Dermis microvascular lymphatic vessel endothelial cell (primary cell): ENCODE data around the gene TP63. TPM values are rescaled to one million over a fixed set of nuclear protein-coding genes. Genes with fewer than 3 reads are reported as not detected.

Source experiments
- DNase-seq, 2 donors: peaks; one replicate each; pipeline versions ENCODE4 v3.0.0 to v3.0.0-alpha.2; 2010; ENCODE audit warnings: low read depth in 2 of 2
- total RNA-seq: library from RNA; depleted of rRNA; stranded (reverse); fragments of >200 nt; gene quantifications from 2 replicates; pipeline ENCODE4 v1.2.1, GENCODE V29; 2014

TP63 gene
- total RNA-seq, 1 donor from 2014 or later: under 0.01 TPM

- DNase-seq: no peak
Observed at GRCh38 chr3:189683546-189684255, 52.5 kb downstream of the TP63 start.

GRCh38 chr3:189684317-189684716 lies 53.1 kb downstream of the TP63 start:
- no peak for DNase-seq

GRCh38 chr3:189685291-189685690 lies 54.1 kb downstream of the TP63 start:
- peak in 1 of 2 donors; percentile 45 for DNase-seq

DNA sequence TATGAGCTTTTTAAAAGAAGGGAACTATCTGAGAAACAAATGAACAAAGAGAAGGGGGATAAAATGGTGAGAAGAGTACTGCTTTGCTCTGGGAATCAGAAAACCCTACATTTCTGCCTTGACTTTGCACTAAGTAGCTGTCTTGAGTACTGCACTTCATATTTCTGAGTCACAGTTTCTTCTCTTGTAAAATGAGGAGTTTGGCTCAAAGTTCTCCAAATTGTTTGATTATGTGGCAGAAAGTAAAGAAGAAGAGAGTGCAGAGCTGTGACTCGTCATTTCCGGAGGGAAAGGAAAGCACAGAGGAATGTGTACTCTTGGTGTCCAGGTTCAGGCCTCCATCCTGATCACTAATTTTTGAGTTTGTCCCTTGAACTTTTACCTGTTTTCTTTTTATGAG lies 54.7 kb downstream of the TP63 start:
- peak in 1 of 2 donors; percentile 51 for DNase-seq

- DNase-seq: no peak
Observed at GRCh38 chr3:189687475-189687874, 56.3 kb downstream of the TP63 start.

GRCh38 chr3:189688262-189688661 lies 57.1 kb downstream of the TP63 start:
- DNase-seq: no peak

- DNase-seq: no peak
Observed at GRCh38 chr3:189689625-189690024, 58.4 kb downstream of the TP63 start.

GRCh38 chr3:189690237-189690636 lies 59.0 kb downstream of the TP63 start:
- no peak for DNase-seq

GRCh38 chr3:189690672-189691071 lies 59.5 kb downstream of the TP63 start:
- DNase-seq: no peak

- DNase-seq: no peak
Observed at GRCh38 chr3:189695400-189695799, 64.2 kb downstream of the TP63 start.

DNA sequence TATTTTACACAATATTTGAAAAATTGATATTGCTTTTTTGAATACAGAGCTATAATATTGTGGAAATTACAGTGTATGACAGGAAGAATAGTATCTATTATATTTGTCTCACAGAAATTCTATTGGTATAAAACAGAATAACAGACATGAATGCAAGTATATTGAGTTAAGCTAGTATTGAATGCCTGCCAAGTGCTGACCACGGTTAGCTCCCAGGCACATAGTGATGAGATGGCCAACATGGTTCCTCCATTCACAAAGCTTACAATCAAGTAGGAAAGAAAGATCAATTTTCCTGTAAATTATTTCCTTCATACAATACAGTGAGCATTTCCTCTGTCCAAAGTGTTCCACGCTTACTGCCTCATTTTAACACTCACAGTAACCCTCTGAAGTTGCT lies 67.6 kb downstream of the TP63 start:
- DNase-seq: no peak

DNA sequence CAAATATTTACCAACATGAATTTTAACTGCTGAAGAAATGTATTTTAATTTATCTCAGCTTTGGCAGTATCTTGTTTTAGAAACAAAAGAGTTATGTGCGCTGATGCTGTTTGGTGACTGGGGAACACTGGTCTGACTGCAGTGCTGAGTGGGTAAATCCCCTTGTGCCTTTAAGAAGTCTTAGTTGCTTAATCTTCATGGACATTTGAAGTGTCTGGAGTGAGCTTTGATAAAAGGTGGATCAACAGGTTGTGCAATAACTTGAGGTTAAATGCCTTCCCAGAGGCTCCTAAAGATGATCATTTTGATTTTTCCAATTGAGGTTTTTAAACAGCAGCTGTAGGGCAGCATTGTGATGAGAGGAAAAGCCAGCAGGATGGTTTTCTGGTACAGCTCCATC lies 68.7 kb downstream of the TP63 start:
- DNase-seq: no peak

DNA sequence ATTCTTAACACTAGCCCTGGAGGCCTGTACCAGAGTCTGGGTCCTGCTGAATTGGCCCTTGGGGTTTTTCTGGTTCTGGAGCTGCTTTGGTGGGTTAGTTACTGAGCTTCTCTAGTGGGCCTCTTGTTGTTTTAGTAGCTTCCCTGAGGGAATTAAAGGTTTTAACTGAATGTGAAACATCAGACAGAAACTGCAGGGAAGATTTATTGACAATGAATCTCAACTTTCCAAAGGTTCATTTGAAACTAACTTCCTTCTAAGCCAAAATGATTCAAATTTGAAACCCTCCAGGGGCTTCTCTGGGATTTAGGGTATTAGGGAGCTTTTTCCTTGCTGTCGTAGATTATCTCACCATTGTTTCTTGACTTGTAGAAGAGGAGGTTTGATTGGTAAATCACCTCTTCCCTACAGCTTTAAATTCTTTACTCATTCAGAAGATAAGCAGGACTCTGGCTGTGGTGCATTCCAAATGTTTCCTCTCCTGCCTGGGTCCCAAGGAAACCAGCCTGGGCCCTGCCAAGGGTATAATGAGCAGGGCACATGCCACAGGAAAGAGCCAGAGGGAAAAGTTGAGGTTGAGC lies 71.0 kb downstream of the TP63 start:
- DNase-seq: no peak

GRCh38 chr3:189703865-189704264 lies 72.7 kb downstream of the TP63 start:
- no peak for DNase-seq

GRCh38 chr3:189708375-189708774 lies 77.2 kb downstream of the TP63 start:
- no peak for DNase-seq

GRCh38 chr3:189710620-189711402 lies 79.6 kb downstream of the TP63 start:
- peak; percentile 83 to 94 for DNase-seq

DNA sequence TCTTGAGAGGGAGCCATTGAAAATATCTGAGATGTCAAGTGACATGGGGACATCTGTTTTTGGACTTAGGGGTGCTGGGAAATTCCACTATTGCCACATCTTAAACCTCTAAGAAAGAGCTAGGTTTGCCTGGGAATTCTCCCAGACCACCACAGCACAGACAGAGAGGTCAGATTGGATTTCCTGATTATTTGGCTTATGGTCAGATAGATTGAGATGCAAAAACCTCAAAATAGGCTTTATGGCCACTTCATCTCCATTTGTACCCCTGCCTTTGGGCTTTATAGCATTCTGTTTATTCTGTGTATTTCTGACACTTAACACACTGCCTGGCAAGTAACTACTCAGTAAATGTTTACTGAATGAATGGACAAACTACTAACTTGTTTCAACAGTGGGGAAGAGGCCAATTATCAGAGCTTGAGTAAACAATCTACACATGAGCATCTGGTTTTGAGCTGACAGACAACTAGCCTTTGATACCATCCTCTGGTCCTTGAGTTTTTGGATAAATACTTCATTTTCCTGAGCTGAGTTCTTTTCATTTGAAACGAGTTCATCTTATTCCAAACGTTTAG lies 81.8 kb downstream of the TP63 start:
- DNase-seq: no peak

DNA sequence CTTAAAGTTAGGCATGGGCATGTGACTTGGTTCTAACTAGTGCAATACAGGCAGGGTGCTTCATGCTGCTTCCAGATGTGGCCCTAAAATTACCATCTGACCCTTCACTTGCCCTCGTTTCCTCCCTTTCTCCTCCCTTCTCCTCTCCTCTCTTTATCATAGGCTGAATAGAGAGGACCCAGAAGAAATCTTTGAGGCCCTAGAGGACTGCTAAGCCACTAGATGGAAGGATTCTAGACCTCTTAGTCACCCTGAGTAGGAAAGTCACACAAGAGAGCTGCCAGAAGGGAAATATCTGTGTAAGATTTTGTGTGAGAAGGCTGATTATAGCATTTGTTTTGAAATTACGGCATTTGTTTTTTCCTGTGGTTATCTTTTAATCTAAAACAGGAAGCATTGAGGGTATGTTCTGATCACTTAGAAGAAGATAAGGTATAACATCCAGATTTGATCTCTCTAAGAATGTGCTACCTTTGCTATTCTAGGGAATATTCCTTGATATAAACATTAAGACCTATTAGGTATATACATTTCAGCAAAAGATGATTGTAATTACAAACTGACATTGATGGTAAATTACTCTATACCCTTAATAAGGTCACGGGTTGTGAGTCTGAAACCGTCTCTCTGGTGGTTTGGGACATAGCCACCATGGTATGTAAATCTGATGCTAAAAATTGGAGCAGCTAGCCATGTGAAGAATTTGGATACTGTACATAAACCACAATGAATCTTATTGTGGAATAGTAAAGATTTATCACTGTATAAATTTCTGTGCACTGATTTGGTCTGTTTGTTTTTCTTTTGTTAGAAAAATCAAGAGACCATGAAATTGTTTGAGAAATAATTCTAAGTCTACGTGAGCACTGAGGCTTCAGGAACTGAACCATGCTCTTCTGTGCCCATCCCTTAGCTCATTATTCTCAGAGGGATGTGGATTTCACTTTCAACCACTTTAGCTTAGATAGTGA lies 84.1 kb downstream of the TP63 start:
- DNase-seq: peak in 1 of 2 donors; percentile 47

DNA sequence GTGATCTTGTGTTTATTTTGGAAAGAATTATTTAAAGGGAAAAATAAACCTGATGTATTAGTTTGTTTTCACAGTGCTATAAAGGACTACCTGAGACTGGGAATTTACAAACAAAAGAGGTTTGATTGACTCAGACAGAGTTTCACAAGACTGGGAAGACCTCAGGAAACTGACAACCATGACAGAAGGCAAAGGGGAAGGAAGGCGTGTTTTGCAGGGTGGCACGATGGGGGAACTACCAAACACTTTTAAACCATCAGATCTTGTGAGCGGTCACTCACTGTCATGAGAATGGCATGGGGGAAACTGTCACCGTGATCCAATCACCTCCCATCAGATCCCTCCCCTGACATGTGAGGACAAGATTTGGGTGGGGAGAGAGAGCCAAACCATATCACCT lies 87.0 kb downstream of the TP63 start:
- DNase-seq: no peak

DNA sequence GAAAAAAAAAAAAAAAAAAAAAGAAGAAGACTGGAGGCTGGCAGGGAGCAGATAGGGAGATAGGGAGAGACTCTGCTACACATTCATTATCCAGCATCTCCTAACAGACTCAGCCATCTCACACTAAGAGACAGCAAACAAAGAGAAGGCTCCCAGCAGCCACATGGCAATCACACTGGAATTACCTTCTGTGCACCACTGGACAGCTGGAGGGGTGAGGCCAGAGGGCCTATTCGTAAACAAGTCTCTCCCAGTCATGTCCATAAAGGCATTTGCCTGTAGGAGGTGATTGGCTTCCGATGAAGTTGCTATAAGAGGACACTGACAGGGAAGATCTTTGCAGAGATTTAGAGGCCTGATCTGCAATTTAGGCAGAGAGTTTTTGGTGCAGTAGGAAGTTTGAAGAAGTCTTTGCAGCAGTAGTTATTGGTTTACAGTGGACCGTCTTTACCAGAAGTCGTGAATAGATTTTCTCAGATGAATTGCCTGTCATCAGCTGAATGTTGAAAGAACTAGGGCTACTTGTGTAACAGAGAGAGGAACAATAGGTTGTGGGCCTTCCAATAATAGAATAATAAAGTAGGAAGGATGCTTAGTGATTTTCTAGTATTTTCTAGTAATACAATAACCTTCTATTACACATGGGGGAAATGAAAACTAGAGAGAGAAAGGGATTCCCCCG lies 89.7 kb downstream of the TP63 start:
- DNase-seq: no peak
